HEK293T (cell line): Measurements from ENCODE around the gene CAPN3.

Experiments
- ARNT ChIP-seq: fragments of 450-650 bp; IDR thresholded peaks from 2 replicates; pipeline ENCODE4 v1.6.1; 2017; ENCODE audit warnings: mild to moderate bottlenecking
- BHLHE40 ChIP-seq: fragments of 450-650 bp; IDR thresholded peaks from 2 replicates; pipeline ENCODE4 v1.6.1; 2016; ENCODE audit warnings: mild to moderate bottlenecking, moderate library complexity, borderline replicate concordance
- ELF4 ChIP-seq: fragments of 450-650 bp; IDR thresholded peaks from 2 replicates; pipeline ENCODE4 v1.6.1; 2017; ENCODE audit warnings: antibody characterized with exemption
- FOXA1 ChIP-seq: fragments of 450-650 bp; IDR thresholded peaks from 2 replicates; pipeline ENCODE4 v1.6.1; 2016; ENCODE audit warnings: mild to moderate bottlenecking
- FOXK2 ChIP-seq: fragments of 450-650 bp; IDR thresholded peaks from 2 replicates; pipeline ENCODE4 v1.6.1; 2016; ENCODE audit warnings: mild to moderate bottlenecking
- FOXM1 ChIP-seq: fragments of 450-650 bp; IDR thresholded peaks from 2 replicates; pipeline ENCODE4 v1.6.1; 2017; ENCODE audit warnings: mild to moderate bottlenecking, borderline replicate concordance
- HDGF ChIP-seq: fragments of 450-650 bp; IDR thresholded peaks from 2 replicates; pipeline ENCODE4 v1.6.1; 2017; ENCODE audit warnings: antibody characterized with exemption, borderline replicate concordance
- L3MBTL2 ChIP-seq: fragments of 450-650 bp; conservative IDR thresholded peaks from 2 replicates; pipeline ENCODE4 v1.6.1; 2016; ENCODE audit warnings: mild to moderate bottlenecking
- LEF1 ChIP-seq: fragments of 450-650 bp; IDR thresholded peaks from 2 replicates; pipeline ENCODE4 v1.6.1; 2017; ENCODE audit warnings: mild to moderate bottlenecking, borderline replicate concordance
- PKNOX1 ChIP-seq: fragments of 450-650 bp; IDR thresholded peaks from 2 replicates; pipeline ENCODE4 v1.6.1; 2016
- SP1 ChIP-seq: fragments of 450-650 bp; IDR thresholded peaks from 2 replicates; pipeline ENCODE4 v1.6.1; 2017
- SUZ12 ChIP-seq: fragments of 450-650 bp; IDR thresholded peaks from 2 replicates; pipeline ENCODE4 v1.6.1; 2016; ENCODE audit warnings: mild to moderate bottlenecking
- TARDBP ChIP-seq: fragments of 450-650 bp; IDR thresholded peaks from 2 replicates; pipeline ENCODE4 v1.6.1; 2016
- ZNF384 ChIP-seq: fragments of 450-650 bp; IDR thresholded peaks from 2 replicates; pipeline ENCODE4 v1.6.1; 2016

GRCh38 chr15:42373274-42373673 is 14.0 kb downstream of the CAPN3 start:
- no peak for TF ChIP-seq FOXM1
- TF ChIP-seq BHLHE40: no peak
- no peak for TF ChIP-seq SP1
- TF ChIP-seq LEF1: no peak
- TF ChIP-seq ARNT: no peak
- no peak for TF ChIP-seq PKNOX1
- TF ChIP-seq HDGF: no peak
- TF ChIP-seq L3MBTL2: no peak
- no peak for TF ChIP-seq ZNF384
- TF ChIP-seq TARDBP: no peak
- TF ChIP-seq SUZ12: no peak
- TF ChIP-seq FOXA1: no peak
- no peak for TF ChIP-seq FOXK2
- TF ChIP-seq ELF4: no peak
